ENCODE results near the gene PDS5A. TPM values are rescaled to one million over a fixed set of nuclear protein-coding genes. Genes with fewer than 3 reads are reported as not detected.

The PDS5A gene
- total and polyA plus RNA-seq, 2 of the 13 experiments (the other 11 are each of a cell fraction or from before 2014, with no cell fraction given) = 31.8 to 57.0 TPM

DNA sequence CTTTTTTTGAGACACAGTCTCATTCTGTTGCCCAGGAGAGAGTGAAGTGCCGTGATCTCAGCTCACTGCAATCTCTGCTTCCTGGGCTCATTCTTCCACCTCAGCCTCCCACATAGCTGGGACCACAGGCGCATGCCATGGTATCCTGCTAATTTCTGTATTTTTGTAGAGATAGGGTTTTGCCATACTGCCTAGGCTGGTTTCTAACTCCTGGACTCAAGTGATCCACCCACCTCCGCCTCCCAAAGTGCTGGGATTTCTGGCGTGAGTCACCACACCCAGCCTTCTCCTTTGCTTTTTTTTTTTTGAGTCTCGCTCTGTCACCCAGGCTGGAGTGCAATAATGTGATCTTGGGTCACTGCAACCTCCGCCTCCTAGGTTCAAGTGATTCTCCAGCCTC is 94.1 kb downstream of the PDS5A start (continued):
- TF ChIP-seq BRD4 (CRISPR knock-in tag; IDR thresholded peaks at IDR 0.05) (no peak), TCF7 (IDR thresholded peaks at IDR 0.05; ENCODE audit: low read depth) (no peak), HNF4G (IDR thresholded peaks at IDR 0.05; ENCODE audit: borderline replicate concordance, low read depth, low read length) (no peak), HNF4G (CRISPR knock-in tag; IDR thresholded peaks at IDR 0.05; ENCODE audit: borderline replicate concordance, low read depth) (no peak), ZMYM3 (CRISPR knock-in tag; IDR thresholded peaks at IDR 0.05) (no peak), ZNF501 (CRISPR knock-in tag; IDR thresholded peaks at IDR 0.05) (no peak)
- TF ChIP-seq, protein P1, sequence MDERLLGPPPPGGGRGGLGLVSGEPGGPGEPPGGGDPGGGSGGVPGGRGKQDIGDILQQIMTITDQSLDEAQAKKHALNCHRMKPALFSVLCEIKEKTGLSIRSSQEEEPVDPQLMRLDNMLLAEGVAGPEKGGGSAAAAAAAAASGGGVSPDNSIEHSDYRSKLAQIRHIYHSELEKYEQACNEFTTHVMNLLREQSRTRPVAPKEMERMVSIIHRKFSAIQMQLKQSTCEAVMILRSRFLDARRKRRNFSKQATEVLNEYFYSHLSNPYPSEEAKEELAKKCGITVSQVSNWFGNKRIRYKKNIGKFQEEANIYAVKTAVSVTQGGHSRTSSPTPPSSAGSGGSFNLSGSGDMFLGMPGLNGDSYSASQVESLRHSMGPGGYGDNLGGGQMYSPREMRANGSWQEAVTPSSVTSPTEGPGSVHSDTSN (CRISPR knock-in tag; IDR thresholded peaks at IDR 0.05) = no peak
- TF ChIP-seq, protein P2, sequence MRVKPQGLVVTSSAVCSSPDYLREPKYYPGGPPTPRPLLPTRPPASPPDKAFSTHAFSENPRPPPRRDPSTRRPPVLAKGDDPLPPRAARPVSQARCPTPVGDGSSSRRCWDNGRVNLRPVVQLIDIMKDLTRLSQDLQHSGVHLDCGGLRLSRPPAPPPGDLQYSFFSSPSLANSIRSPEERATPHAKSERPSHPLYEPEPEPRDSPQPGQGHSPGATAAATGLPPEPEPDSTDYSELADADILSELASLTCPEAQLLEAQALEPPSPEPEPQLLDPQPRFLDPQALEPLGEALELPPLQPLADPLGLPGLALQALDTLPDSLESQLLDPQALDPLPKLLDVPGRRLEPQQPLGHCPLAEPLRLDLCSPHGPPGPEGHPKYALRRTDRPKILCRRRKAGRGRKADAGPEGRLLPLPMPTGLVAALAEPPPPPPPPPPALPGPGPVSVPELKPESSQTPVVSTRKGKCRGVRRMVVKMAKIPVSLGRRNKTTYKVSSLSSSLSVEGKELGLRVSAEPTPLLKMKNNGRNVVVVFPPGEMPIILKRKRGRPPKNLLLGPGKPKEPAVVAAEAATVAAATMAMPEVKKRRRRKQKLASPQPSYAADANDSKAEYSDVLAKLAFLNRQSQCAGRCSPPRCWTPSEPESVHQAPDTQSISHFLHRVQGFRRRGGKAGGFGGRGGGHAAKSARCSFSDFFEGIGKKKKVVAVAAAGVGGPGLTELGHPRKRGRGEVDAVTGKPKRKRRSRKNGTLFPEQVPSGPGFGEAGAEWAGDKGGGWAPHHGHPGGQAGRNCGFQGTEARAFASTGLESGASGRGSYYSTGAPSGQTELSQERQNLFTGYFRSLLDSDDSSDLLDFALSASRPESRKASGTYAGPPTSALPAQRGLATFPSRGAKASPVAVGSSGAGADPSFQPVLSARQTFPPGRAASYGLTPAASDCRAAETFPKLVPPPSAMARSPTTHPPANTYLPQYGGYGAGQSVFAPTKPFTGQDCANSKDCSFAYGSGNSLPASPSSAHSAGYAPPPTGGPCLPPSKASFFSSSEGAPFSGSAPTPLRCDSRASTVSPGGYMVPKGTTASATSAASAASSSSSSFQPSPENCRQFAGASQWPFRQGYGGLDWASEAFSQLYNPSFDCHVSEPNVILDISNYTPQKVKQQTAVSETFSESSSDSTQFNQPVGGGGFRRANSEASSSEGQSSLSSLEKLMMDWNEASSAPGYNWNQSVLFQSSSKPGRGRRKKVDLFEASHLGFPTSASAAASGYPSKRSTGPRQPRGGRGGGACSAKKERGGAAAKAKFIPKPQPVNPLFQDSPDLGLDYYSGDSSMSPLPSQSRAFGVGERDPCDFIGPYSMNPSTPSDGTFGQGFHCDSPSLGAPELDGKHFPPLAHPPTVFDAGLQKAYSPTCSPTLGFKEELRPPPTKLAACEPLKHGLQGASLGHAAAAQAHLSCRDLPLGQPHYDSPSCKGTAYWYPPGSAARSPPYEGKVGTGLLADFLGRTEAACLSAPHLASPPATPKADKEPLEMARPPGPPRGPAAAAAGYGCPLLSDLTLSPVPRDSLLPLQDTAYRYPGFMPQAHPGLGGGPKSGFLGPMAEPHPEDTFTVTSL (CRISPR knock-in tag; IDR thresholded peaks at IDR 0.05; ENCODE audit: borderline replicate concordance) = no peak
- TF ChIP-seq, protein P3, sequence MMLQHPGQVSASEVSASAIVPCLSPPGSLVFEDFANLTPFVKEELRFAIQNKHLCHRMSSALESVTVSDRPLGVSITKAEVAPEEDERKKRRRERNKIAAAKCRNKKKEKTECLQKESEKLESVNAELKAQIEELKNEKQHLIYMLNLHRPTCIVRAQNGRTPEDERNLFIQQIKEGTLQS (CRISPR knock-in tag; IDR thresholded peaks at IDR 0.05) = no peak

Measured in HepG2 (cell line).